CD4-positive, alpha-beta T cell treated with Interleukin-17A for 4 hours (primary cell): ENCODE results near the gene ACTN3.

Experiments used
- DNase-seq: peaks from one replicate; pipeline ENCODE4 v3.0.0-alpha.2; 2020; ENCODE audit warnings: mixed read lengths

Gene ACTN3

DNA sequence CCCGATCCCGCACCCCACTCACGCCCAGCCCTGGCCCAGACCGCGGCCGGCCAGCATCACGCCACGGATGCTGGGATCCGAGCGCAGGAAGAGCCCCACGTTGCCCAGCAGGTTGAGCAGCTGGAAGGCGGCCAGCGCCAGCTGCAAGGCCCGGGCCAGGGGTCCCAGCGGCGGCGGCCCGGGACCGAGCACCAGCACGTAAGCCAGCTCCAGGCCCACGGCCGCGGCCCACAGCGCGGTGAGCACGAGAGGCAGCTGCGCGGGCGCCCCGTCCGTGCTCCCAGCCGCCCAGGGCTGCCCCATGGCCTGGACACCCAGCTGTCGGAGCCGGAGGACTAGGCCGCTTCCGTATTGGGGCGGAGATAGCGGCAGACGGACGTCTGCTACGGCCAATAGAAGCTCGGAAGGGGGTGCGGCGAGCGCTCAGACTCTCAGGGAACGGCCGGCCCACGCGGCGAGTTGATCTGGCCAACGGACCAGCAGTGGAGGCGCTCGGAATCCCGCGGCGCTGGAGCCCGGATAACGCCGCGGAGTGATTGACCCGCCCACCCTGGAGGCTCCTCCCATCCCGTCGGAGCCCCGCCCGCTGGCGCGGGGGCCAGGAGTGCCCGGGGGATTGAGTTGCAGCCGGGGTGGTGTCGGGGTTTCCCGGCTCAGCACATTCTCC is 869 bp upstream of the ACTN3 start, which contains the start of gene ZDHHC24:
TSS of gene ZDHHC24 (minus strand) at position 348 of the 667 bp plus-strand sequence. CDS start at position 303, 45 bp downstream.
- peak; percentile 89 for DNase-seq

GRCh38 chr11:66546966-66547661 is 411 bp downstream of the ACTN3 start:
- no peak for DNase-seq

- DNase-seq = no peak
These were observed 933 bp downstream of the ACTN3 start for GRCh38 chr11:66547662-66548009.

- no peak for DNase-seq
These were observed 1.3 kb downstream of the ACTN3 start for GRCh38 chr11:66548041-66548440.

DNA sequence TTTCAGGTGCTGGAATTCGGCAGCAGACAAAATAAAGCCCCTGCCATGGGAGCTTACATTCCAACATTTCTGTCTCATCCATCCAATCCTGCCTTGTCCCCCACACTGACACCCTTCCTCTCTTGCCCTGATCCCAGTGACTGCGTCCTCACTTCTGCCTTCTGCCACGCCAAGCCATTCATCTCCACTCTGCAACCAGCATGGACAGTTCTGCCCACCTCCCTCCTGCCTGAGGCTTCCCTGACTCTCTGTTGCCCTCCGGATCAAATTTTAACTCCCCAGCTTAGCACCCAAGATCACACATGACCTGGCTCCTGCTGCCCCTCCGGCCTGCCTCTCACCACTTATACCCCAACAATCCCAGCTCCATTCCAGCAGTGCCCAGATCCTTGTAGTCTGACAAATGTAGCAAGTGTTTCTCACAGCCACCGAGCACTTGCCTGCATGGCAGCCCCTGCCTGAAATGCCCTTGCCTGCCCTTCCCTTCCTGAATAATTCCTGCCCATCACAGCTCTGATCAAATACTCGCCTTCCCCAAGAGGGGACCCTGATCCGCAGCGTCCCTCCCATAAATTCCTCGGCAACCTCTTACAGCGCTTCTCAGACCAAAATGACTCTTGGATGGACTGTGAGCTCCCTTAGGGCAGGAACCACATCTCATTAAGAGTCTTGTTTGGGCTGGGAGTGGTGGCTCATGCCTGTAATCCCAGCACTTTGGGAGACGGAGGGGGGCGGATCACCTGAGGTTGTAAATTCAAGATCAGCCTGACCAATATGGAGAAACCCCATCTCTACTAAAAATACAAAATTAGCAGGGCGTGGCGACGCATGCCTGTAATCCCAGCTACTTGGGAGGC is 2.3 kb downstream of the ACTN3 start:
- DNase-seq = no peak

GRCh38 chr11:66549696-66550095 is 3.0 kb downstream of the ACTN3 start:
- DNase-seq = no peak

GRCh38 chr11:66550887-66551286 is 4.2 kb downstream of the ACTN3 start:
- no peak for DNase-seq

GRCh38 chr11:66554602-66555001 is 7.9 kb downstream of the ACTN3 start:
- no peak for DNase-seq

DNA sequence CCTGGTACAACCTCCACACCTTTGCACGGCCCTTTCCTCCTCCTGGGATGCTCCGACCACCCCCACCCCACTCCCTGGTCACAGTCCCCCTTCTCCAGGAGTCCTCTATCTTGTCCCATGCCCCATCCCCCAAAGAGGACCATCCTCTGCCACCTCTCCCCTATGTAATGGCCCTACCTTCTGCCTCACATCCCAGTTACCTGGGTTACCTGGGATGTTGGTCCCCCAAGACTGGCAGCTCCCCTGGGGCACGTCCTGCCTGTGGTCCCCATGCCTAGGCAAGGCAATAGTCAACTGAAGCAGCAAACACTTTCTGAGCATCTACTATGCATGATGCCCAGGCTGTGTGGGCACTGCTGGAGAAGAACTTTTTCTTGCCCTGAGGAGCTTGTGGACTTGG is 8.7 kb downstream of the ACTN3 start:
- DNase-seq = no peak

GRCh38 chr11:66556086-66556485 is 9.4 kb downstream of the ACTN3 start:
- DNase-seq = no peak

DNA sequence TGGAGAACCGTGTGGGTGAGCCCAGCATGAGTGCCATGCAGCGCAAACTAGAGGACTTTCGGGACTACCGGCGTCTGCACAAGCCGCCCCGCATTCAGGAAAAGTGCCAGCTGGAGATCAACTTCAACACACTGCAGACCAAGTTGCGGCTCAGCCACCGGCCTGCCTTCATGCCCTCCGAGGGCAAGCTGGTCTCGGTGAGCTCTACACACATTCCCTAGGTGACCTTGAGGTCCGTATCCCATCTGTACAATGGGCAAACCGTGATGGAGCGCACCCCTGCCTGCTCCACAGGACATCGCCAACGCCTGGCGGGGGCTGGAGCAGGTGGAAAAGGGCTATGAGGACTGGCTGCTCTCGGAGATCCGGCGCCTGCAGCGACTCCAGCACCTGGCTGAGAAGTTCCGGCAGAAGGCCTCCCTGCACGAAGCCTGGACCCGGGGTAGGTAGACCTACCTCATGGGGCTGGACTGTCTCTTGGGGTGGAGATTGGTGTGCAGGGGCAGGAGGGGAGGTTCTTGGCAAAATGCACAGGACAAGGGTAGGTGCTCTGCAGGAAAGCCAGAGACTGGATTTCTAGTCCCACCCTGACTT is 11.1 kb downstream of the ACTN3 start:
- DNase-seq = no peak

DNA sequence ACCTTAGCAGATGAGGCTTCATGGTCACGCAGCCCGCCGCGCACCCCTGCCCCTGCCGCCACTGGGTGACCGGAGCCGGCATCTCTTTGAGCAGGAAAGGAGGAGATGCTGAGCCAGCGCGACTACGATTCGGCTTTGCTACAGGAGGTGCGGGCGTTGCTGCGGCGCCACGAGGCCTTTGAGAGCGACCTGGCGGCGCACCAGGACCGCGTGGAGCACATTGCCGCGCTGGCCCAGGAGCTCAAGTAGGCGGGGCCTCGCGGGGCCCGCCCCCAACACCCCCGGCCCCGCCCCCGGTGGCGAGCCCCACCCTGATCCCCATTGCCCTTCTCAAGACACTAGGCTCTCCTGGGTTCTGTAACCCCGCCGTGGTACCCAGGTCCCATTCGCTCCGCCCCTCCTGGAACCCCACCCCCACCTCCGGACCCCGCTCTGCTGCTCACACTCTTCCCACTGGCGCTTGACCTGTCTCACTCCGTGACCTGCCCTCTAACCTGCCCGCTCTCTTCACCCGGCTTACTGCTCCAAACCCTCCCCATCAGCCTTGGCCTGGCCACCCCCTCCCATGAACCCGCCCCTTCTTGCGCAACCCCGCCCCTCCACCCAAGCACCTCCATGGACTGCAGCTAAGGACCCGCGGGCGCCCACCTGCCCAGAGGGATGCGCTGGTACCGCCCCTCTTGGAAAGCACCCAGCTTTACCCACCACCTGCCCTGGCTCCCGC is 12.6 kb downstream of the ACTN3 start:
- peak; percentile 44 for DNase-seq

GRCh38 chr11:66559866-66560676 is 13.4 kb downstream of the ACTN3 start:
- no peak for DNase-seq

DNA sequence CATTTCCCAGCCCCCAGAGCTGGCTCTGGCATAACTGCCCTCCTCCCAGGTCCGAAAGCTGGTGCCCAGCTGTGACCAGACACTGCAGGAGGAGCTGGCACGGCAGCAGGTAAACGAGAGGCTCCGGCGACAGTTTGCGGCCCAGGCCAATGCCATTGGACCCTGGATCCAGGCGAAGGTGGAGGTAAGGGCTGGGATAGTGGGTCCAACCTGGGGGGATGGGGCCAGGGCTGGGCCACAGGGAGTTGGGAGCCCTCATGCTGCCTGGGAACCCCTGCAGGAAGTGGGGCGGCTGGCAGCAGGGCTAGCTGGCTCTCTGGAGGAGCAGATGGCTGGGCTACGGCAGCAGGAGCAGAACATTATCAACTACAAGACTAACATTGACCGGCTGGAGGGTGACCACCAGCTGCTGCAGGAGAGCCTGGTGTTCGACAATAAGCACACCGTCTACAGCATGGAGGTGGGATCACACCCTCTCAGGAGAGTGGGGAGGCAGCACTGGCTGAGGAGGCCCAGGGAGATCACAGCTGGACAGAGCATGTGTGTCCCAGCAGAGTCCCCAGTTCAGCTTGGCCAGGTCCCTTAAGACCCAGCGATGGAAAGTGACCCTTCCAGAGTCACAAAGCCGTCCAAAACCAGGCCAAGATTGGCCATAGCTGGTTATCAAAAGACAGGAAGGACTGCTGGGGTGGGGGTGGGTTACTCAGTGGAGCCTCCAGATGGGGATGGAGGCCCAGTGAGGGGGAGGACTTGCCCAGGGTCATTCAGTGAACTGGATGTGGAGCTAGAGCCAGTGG is 14.7 kb downstream of the ACTN3 start:
- DNase-seq = no peak

- DNase-seq = no peak
These were observed 15.2 kb downstream of the ACTN3 start for GRCh38 chr11:66561975-66562248.

- no peak for DNase-seq
These were observed 15.6 kb downstream of the ACTN3 start for GRCh38 chr11:66562275-66562674.

- no peak for DNase-seq
These were observed 16.3 kb downstream of the ACTN3 start for GRCh38 chr11:66562907-66563583.

DNA sequence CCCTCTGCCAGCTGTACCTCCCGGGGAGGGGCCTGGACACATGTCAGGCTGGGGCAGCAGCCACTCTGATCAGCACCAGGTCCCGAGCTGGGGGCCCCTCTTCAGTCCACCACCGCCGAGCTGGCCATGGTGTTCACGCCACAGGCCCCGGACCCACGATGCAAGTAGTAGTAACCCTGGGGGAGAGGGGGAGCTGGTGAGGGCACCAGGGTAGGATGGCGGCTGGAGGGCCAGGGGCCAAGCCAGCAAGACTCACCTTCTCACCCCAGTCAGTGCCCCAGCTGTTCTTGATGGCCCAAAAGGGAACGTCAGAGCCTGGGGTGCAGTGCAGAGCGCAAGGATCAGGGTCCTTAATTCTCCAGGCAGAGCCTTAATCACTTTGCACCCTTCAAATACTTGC is 17.1 kb downstream of the ACTN3 start:
- DNase-seq = no peak

GRCh38 chr11:66564538-66564937 is 17.8 kb downstream of the ACTN3 start:
- DNase-seq = no peak

DNA sequence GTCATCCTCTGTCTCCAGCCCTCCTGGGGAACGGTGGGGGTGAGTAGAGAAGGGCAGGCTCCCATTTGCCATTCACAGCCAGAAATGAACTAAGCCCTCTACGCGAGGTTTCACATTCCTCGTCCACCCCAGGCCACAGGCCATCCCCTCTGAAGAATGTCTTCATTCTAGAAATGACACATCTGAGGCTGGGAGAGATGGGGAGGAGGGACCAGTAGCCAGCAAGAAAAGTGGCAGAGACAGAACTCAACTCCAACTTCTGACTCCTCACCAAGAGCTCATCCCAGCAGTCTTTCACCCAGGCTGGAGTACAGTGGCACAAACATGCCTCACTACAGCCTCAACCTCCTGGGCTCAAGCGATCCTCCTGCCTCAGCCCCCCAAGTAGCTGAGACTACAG is 18.3 kb downstream of the ACTN3 start:
- DNase-seq = no peak

- no peak for DNase-seq
These were observed 19.5 kb downstream of the ACTN3 start for GRCh38 chr11:66566221-66566620.
